ENCODE measurements around the gene HGFAC.

HGFAC gene

DNA sequence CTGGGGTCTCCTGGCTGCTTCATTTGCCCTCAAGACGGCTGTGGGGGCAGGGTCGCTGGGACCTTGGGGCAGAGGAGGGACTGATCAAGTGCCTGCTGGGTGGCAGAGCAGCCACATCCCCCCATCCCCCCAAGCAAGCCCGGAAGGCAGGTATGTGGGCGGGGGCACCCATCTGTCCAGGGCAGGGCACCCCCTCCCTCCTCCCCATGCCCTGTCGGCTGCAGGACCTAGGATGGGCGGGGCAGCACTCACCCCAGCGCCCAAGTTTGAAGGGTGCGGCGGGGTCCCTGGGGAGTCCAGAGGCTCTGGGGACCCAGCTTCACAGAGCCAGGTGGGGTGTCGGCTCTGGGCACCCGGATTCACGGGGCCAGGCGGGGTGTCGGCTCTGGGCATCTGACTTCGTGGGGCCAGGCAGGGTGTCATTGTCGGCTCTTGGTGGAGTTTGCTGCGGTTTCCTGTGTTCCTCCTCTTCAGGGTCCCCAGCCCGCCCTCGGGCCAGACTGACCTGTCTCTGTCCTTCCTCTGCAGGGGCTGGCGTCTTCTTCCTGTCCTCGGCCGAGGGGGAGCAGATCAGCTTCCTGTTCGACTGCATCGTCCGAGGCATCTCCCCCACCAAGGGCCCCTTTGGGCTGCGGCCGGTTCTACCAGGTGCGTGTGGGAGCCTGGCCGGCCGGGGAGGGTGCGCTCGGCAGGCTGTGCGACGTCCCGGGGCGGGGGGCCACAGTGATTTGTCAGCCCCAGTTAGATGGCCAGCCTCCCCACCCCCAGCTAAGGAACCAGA is 43.4 kb downstream of the HGFAC start:
- TF ChIP-seq, protein P1, sequence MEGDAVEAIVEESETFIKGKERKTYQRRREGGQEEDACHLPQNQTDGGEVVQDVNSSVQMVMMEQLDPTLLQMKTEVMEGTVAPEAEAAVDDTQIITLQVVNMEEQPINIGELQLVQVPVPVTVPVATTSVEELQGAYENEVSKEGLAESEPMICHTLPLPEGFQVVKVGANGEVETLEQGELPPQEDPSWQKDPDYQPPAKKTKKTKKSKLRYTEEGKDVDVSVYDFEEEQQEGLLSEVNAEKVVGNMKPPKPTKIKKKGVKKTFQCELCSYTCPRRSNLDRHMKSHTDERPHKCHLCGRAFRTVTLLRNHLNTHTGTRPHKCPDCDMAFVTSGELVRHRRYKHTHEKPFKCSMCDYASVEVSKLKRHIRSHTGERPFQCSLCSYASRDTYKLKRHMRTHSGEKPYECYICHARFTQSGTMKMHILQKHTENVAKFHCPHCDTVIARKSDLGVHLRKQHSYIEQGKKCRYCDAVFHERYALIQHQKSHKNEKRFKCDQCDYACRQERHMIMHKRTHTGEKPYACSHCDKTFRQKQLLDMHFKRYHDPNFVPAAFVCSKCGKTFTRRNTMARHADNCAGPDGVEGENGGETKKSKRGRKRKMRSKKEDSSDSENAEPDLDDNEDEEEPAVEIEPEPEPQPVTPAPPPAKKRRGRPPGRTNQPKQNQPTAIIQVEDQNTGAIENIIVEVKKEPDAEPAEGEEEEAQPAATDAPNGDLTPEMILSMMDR (IDR thresholded peaks at IDR 0.05; ENCODE audit: poor library complexity, severe bottlenecking) = no peak
- Histone ChIP-seq H3K9me3 (ENCODE audit: severe bottlenecking) (no peaks in the 10 kb centered on the region), H3K4me3 (ENCODE audit: severe bottlenecking) (peak overlapping the region; percentile 33), H3K4me1 (ENCODE audit: insufficient read depth, poor library complexity, severe bottlenecking) (peaks cover 8% of the 10 kb centered on the region), H3K36me3 (ENCODE audit: low read depth) (no peaks in the 10 kb centered on the region), H3K27me3 (ENCODE audit: insufficient read depth, poor library complexity, severe bottlenecking) (no peaks in the 10 kb centered on the region), H3K27ac (ENCODE audit: poor library complexity, severe bottlenecking) (peak overlapping the region; percentile 83)
- ATAC-seq (ENCODE audit: low read depth) (peak; percentile 38), DNase-seq (ENCODE audit: low spot score) (no peak)

DNA sequence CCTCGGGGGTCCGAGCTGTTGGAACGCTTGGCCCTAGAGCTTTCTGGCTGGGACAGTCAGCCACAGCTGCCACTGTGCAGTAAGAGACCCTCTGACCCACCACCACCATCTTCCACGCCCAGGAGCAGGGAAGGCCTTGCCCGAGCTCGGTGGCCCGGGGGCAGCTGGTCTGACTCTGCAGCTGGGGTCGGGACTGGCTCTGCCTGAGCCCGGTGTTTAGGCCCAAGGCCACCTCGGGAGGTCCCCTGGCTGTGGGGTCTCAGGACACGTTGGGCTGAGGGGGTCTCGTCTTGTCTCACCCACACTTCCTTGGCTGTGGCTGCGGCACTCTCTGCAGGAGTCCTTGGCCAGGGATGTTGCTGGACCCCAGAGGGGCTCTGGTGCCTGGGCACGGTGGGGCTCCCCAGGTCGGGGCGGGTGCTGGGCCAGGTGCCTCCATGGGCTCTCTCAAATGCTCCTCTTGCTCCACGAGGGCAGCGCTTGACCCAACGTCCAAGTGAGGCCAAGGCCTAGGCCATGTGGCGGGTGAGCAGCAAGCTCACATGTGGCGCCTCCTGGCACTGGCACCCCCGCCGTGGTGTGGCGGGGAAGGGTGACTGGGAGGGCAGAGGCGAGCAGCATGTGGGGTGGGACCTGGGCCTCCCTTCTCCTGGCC is 44.2 kb downstream of the HGFAC start:
- peak overlapping the region; percentile 33 for H3K4me3 ChIP-seq (ENCODE audit: severe bottlenecking)
- ATAC-seq (ENCODE audit: low read depth) = no peak

DNA sequence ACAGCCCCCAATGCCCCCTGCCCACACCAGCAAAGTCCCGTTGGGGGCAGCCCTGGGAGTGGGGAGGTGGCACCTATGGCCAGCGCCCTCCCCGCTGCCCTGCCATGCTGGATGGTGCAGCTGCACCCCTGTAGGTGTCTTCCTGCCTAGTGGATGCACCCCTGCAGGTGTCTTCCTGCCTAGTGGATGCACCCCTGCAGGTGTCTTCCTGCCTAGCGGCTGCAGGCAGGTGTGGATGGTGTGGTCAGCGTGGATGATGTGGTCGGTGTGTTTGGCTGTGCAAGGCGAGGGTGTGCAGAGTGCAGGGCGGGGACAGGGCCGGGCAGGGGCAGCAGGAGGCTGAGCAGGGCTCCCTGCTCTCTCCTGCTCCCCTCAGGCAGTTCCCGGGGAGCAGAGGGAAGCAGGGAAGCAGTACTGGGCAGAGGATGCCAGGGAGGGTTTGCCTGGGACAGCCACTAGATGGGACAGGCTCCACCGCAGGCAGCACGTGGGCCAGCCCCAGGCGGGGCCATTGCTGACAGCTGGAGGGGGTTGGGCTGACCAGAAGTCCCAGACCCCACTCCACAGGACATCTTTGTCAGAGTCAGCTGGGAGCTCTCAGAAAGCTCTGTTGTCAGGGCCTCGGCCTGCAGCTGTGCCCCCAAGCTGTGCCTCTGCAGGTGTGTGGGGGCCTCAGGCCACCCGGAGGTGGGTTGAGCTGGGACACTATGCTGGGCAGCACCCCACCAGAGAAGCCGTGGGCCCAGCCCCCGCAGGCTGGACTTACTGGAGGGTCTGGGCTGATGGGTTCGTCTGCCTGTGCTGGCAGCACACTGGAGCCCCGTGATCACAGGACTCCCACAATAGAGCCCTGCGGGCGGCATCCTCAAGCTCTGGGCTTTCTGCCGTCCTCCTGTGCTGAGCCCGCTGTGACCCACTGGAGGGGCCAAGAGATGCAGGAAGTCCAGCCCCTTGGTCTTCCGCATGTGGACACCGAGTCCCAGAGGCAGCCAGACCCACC is 45.1 kb downstream of the HGFAC start:
- DNase-seq (ENCODE audit: low spot score) = no peak
- no peaks in the 10 kb centered on the region for H3K9me3 ChIP-seq (ENCODE audit: severe bottlenecking)
- no peak overlapping the region for H3K27ac ChIP-seq (ENCODE audit: poor library complexity, severe bottlenecking)
- H3K36me3 ChIP-seq (ENCODE audit: low read depth) = no peaks in the 10 kb centered on the region
- H3K4me3 ChIP-seq (ENCODE audit: severe bottlenecking) = no peak overlapping the region
- peaks cover 8% of the 10 kb centered on the region for H3K4me1 ChIP-seq (ENCODE audit: insufficient read depth, poor library complexity, severe bottlenecking)
- ATAC-seq (ENCODE audit: low read depth) = 0 out of 3 replicates have a peak, but pooled peaks have one; percentile 5
- TF ChIP-seq, protein P1 (IDR thresholded peaks at IDR 0.05; ENCODE audit: poor library complexity, severe bottlenecking) = no peak
- H3K27me3 ChIP-seq (ENCODE audit: insufficient read depth, poor library complexity, severe bottlenecking) = no peaks in the 10 kb centered on the region

More for the DNA sequence above, 44.2 kb downstream of the HGFAC start:
- DNase-seq (ENCODE audit: low spot score) = no peak
- TF ChIP-seq, protein P1 (IDR thresholded peaks at IDR 0.05; ENCODE audit: poor library complexity, severe bottlenecking) = no peak
- Histone ChIP-seq H3K36me3 (ENCODE audit: low read depth) (no peaks in the 10 kb centered on the region), H3K4me1 (ENCODE audit: insufficient read depth, poor library complexity, severe bottlenecking) (peaks cover 8% of the 10 kb centered on the region), H3K27me3 (ENCODE audit: insufficient read depth, poor library complexity, severe bottlenecking) (no peaks in the 10 kb centered on the region), H3K9me3 (ENCODE audit: severe bottlenecking) (no peaks in the 10 kb centered on the region), H3K27ac (ENCODE audit: poor library complexity, severe bottlenecking) (peak overlapping the region; percentile 83)

DNA sequence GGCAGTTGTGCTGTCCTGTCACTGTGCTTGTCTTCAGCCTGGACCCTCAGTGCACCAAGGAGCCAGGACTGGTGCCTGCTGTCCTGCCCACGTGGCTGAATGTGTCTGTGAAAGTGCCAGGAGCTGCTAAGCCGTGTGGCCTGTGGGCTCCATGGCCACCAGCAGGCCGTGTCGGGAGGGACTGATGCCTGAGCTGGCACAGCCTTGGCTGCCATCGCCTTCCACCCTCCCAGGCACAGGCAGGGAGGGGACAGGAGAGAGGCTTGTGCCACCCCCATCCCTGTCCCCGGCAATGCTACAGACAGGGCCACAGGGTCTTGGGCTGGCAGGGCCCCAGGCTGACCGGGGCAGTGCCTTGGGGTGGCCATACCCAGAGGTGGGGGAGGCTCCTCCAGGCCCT is 46.1 kb downstream of the HGFAC start:
- H3K27me3 ChIP-seq (ENCODE audit: insufficient read depth, poor library complexity, severe bottlenecking) = no peaks in the 10 kb centered on the region
- DNase-seq (ENCODE audit: low spot score) = no peak
- H3K4me3 ChIP-seq (ENCODE audit: severe bottlenecking) = no peak overlapping the region
- no peak for ATAC-seq (ENCODE audit: low read depth)
- TF ChIP-seq, protein P1 (IDR thresholded peaks at IDR 0.05; ENCODE audit: poor library complexity, severe bottlenecking) = no peak
- no peak overlapping the region for H3K27ac ChIP-seq (ENCODE audit: poor library complexity, severe bottlenecking)
- H3K4me1 ChIP-seq (ENCODE audit: insufficient read depth, poor library complexity, severe bottlenecking) = peaks cover 8% of the 10 kb centered on the region
- H3K9me3 ChIP-seq (ENCODE audit: severe bottlenecking) = no peaks in the 10 kb centered on the region
- peaks cover 2% of the 10 kb centered on the region for H3K36me3 ChIP-seq (ENCODE audit: low read depth)
